Right hindlimb (tissue), 1 donor: ENCODE measurements around the gene AADACL2.
A peak's percentile ranks its signal among the peaks of the same experiment; 100 is the strongest.
"Not testable (repeated sequence)": the region's sequence is repeated elsewhere in the genome, so short reads cannot be mapped to it uniquely, and the experiment has no call there.

Experiments
- DNase-seq: peaks from one replicate; pipeline ENCODE4 v3.0.0-alpha.2; 2018

The AADACL2 gene, protein sequence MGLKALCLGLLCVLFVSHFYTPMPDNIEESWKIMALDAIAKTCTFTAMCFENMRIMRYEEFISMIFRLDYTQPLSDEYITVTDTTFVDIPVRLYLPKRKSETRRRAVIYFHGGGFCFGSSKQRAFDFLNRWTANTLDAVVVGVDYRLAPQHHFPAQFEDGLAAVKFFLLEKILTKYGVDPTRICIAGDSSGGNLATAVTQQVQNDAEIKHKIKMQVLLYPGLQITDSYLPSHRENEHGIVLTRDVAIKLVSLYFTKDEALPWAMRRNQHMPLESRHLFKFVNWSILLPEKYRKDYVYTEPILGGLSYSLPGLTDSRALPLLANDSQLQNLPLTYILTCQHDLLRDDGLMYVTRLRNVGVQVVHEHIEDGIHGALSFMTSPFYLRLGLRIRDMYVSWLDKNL

GRCh38 chr3:151733613-151734012, at the start of gene AADACL2:
Gene AADACL2, plus strand, starts transcription at chr3:151733927. Its CDS starts 109 bp downstream, at chr3:151734036.
- no peak for DNase-seq

DNA sequence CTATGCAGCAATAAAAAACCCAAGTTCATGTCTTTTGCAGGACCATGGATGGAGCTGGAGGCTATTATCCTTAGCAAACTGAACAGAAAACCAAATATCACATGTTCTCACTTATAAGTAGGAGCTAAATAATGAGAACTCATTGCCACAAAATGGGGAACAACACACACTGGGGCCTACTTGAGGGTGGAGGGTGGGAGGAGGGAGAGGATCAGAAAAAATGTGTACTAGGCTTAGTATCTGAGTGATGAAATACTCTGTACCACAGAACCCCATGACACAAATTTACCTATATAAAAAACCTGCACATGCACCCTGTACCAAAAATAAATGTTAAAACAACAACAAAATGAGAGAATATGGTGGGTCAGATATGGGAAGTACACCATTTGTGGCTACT, 49.6 kb upstream of the AADACL2 start:
- no peak for DNase-seq

DNA sequence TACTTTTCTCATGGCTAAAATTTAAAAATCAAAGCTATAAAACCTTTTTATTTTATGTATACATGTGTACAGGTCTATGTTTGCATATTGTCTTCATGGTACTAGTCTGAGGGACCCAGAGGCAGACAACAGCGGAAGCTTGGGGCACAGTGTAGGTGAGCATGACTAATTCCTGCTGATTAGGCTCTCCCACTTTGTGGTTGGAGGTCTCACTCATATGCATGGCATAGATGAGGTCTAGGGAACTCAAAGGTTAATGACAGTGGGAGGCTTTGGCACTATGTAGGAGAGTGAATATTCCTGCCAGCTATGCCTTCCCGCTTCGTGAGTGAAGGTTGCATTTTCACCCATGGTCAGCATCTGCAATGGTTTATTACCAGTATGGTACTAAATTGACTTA, 47.5 kb upstream of the AADACL2 start:
- no peak for DNase-seq

- DNase-seq: peak; percentile 42
Observed at GRCh38 chr3:151687076-151687475, 46.7 kb upstream of the AADACL2 start.

- no peak for DNase-seq
Observed at GRCh38 chr3:151688571-151688970, 45.2 kb upstream of the AADACL2 start.

GRCh38 chr3:151690645-151691044, 43.1 kb upstream of the AADACL2 start:
- no peak for DNase-seq

GRCh38 chr3:151697496-151697895, 36.2 kb upstream of the AADACL2 start:
- DNase-seq: no peak

DNA sequence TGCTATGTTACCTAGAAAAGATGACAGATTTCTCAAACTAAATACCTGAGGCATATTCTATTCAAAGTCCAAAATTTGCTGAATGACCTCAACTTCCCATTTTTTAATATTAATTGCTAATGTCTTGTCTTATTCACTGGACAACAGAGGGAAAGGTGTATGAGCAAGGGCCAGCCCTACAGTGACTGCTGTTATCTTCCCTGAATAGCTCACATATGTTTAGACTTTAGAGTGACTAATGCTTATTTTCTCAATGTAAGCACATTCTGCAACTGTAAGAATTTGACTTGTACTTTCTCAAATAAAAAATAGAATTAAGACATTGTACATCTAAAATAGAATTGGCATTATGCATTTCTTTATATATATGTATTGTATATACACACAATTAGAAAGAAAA, 26.5 kb upstream of the AADACL2 start:
- no peak for DNase-seq

GRCh38 chr3:151708868-151709267, 24.9 kb upstream of the AADACL2 start:
- DNase-seq: no peak

DNA sequence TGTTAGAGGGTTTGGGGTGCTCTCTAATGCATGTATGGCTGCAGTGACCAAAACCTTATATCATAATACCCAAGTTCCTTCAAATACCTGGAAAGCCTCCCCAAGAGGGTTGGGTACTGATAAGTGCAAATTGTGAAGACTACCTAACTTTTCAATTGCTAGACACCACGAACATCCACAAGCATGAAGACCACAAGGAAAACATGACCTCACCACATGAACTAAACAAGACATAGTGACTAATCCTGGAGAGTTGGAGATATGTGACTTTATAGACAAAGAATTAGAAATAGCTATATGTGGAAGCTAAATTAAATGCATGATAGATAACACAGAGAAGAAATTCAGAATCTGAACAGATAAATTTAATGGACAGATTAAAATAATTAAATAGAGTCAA, 23.9 kb upstream of the AADACL2 start:
- no peak for DNase-seq

DNA sequence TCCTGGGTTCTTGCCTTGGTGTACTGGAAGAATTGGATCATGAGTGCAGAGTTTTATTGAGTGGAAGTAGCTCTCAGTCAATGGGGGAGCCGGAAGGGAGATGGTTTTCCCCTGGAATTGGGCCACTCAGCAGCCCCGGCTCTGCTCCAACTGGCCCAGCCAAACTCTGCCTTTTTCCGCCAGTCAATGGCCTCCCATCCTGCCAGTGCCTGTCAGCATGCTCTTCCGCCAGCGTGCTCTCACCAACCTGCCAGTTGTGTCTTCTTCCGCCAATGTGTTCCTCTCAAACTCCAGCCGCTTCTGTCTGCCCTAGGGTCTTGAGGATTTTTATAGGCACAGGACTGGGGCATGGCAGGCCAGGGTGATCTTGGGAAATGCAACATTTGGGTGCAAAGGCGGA, 12.4 kb upstream of the AADACL2 start:
- no peak for DNase-seq

- no peak for DNase-seq
Observed at GRCh38 chr3:151722856-151723255, 10.9 kb upstream of the AADACL2 start.

DNA sequence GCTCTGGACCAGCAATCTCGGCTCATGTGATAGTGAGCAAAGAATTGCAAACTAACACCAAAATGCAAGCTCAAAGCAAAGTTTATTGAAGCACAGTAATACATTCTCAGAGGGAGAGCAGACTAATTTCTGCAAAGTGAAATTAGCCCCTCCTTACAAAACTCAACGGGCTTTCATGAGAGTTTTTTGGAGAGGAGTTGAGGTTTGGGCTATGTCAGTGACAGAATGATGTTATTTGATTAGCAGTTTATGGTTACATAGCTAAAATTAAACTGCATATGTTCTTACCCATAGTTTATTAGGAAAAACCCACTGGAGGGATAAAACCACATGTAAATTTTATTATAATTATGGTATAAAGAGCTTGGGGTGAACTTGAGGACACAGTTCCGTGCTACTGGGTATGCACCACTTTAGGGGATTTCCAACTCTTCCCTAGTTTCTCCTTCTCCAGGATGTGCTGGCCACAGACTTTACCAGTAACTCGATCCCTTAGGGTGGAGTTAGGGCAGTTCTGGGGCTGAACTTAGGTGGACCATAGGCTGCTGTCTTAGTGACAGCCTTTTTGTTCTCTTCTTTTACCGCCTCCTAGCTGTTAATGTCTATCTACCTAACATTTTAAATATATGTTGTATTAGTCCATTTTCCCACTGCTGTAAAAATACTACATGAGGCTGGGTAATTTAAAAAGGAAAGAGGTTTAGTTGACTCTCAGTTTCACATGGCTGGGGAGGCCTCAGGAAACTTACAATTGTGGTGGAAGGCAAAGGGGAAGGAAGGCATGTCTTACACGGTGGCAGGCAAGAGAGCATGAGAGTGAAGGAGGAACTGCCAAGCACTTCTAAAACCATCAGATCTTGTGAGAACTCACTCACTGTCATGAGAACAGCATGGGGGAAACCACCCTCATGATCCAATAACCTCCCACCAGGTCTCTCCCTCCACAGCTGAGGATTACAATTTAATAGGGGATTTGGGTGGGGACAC, 8.9 kb upstream of the AADACL2 start:
- no peak for DNase-seq

DNA sequence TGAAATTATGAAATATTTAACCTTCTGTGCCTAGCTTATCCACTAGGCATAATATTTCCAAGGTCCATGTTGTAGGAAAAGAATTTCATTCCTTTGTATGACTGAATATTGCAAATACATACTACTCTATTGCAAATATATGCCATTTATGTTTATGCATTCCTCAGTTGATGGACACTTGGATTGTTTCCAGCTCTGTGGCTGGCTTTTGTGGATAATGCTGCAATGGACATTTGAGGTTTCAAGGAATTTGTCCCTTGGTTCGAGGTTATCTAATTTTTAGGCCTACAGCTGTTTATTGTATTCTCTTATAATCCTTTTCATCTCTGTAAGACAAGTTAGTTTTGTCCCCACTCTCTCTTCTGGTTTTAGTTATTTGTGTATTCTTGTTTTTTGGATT, 7.7 kb upstream of the AADACL2 start:
- no peak for DNase-seq

DNA sequence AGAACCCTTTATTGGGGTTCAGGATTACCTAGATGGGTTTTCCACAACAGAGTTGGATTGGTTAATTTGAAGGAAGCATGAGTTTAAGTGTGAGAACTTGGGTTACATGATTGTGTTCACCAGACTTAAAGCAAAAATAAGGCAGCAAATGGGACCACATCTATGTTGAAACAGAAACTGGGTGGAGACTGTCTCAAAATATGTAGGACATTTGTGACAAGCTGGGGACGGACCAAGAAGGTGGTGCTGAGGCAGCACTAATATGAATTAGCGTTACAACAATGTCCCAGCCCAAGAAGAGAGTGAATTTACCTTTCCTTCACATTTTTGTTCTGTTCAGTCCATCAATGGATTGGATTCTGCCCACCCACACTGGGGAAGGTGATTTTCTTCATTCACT, 866 bp upstream of the AADACL2 start:
- no peak for DNase-seq

DNA sequence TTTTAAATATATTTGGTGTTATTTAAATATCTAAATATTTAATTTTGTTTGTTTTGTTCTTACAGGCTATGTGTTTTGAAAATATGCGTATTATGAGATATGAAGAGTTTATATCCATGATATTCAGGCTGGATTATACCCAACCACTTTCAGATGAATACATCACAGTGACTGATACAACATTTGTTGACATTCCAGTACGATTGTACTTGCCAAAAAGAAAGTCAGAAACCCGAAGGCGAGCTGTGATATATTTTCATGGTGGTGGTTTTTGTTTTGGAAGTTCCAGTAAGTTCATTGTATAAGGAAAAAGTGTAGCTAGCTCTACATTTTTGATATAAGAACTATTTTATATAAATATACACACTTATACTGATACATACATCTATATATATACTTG, 6.9 kb downstream of the AADACL2 start:
- no peak for DNase-seq

GRCh38 chr3:151743855-151744254, 10.1 kb downstream of the AADACL2 start:
- no peak for DNase-seq

- DNase-seq: no peak
Observed at GRCh38 chr3:151750181-151750580, 16.5 kb downstream of the AADACL2 start.

GRCh38 chr3:151750678-151751077, 17.0 kb downstream of the AADACL2 start:
- no peak for DNase-seq

GRCh38 chr3:151751161-151751560, 17.4 kb downstream of the AADACL2 start:
- DNase-seq: no peak

DNA sequence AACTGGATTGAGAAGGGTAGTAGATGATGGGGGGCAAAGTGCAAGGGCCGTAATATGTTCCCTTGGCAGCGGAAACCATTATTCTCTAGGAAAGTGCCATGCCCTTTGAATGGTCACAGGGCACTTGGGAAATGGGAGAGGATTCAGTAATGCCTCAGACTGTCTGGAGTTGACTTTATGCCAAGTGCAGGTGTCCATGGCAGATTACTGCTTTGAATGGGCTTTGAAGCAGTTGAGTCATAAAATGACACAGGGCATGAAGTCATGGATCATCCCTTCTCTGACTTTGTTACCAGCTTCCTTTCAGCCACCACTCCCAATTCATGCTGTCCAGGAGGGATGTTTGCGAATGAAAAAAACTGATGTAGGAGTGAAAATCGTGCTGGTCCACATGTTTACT, 20.1 kb downstream of the AADACL2 start:
- DNase-seq: no peak

GRCh38 chr3:151761581-151761980, 27.9 kb downstream of the AADACL2 start:
- no peak for DNase-seq

GRCh38 chr3:151764699-151765098, 31.0 kb downstream of the AADACL2 start:
- DNase-seq: not testable (repeated sequence)

GRCh38 chr3:151765685-151766084, 32.0 kb downstream of the AADACL2 start:
- DNase-seq: no peak
